ENCODE measurements around the gene TMEM222. TPM values are rescaled to one million over a fixed set of nuclear protein-coding genes. Genes with fewer than 3 reads are reported as not detected.
A peak's percentile ranks its signal among the peaks of the same experiment; 100 is the strongest.

Gene TMEM222
- total RNA-seq, 1 experiment from 2014 or later: 27.4 TPM

GRCh38 chr1:27292106-27292505, 29.9 kb upstream of the TMEM222 start:
- Histone ChIP-seq H3K4me2 (ENCODE audit: low read depth, low read length, poor library complexity, severe bottlenecking) (no peak overlapping the region), H3K4me3 (ENCODE audit: low read length) (no peak overlapping the region), H2AFZ (ENCODE audit: low read length) (no peak overlapping the region), H4K20me1 (ENCODE audit: insufficient read depth, low read depth, low read length) (no peaks in the 10 kb centered on the region), H3K9me3 (ENCODE audit: low read length) (no peaks in the 10 kb centered on the region), H3K9me2 (replicated peaks; ENCODE audit: insufficient read depth, low read length) (no peaks in the 10 kb centered on the region), H3K27ac (ENCODE audit: low read length) (no peak overlapping the region), H3K27me3 (ENCODE audit: low read length) (no peaks in the 10 kb centered on the region), H3K79me2 (ENCODE audit: low read length) (no peaks in the 10 kb centered on the region), H3K4me1 (ENCODE audit: low read length) (no peaks in the 10 kb centered on the region), H3K9ac (ENCODE audit: low read length) (no peak overlapping the region), H3K36me3 (ENCODE audit: insufficient read depth, low read length) (peaks cover 16% of the 10 kb centered on the region)
- no peak for DNase-seq

GRCh38 chr1:27293915-27294314, 28.0 kb upstream of the TMEM222 start:
- Histone ChIP-seq H3K36me3 (ENCODE audit: insufficient read depth, low read length) (peaks cover 23% of the 10 kb centered on the region), H3K9ac (ENCODE audit: low read length) (no peak overlapping the region), H3K9me2 (replicated peaks; ENCODE audit: insufficient read depth, low read length) (no peaks in the 10 kb centered on the region), H3K27ac (ENCODE audit: low read length) (no peak overlapping the region), H2AFZ (ENCODE audit: low read length) (no peak overlapping the region), H3K79me2 (ENCODE audit: low read length) (no peaks in the 10 kb centered on the region), H3K9me3 (ENCODE audit: low read length) (no peaks in the 10 kb centered on the region), H3K27me3 (ENCODE audit: low read length) (no peaks in the 10 kb centered on the region), H3K4me1 (ENCODE audit: low read length) (no peaks in the 10 kb centered on the region), H3K4me2 (ENCODE audit: low read depth, low read length, poor library complexity, severe bottlenecking) (no peak overlapping the region), H4K20me1 (ENCODE audit: insufficient read depth, low read depth, low read length) (no peaks in the 10 kb centered on the region), H3K4me3 (ENCODE audit: low read length) (no peak overlapping the region)
- no peak for DNase-seq

- Histone ChIP-seq H3K4me3 (ENCODE audit: low read length) (no peak overlapping the region), H3K36me3 (ENCODE audit: insufficient read depth, low read length) (peaks cover 23% of the 10 kb centered on the region), H3K9me2 (replicated peaks; ENCODE audit: insufficient read depth, low read length) (no peaks in the 10 kb centered on the region), H3K9ac (ENCODE audit: low read length) (no peak overlapping the region), H3K9me3 (ENCODE audit: low read length) (no peaks in the 10 kb centered on the region), H2AFZ (ENCODE audit: low read length) (no peak overlapping the region), H3K27ac (ENCODE audit: low read length) (no peak overlapping the region), H3K4me1 (ENCODE audit: low read length) (peaks cover 14% of the 10 kb centered on the region), H3K27me3 (ENCODE audit: low read length) (no peaks in the 10 kb centered on the region), H4K20me1 (ENCODE audit: insufficient read depth, low read depth, low read length) (no peaks in the 10 kb centered on the region), H3K79me2 (ENCODE audit: low read length) (no peaks in the 10 kb centered on the region), H3K4me2 (ENCODE audit: low read depth, low read length, poor library complexity, severe bottlenecking) (no peak overlapping the region)
- peak; percentile 82 for DNase-seq
Observed at GRCh38 chr1:27296773-27297291, 25.1 kb upstream of the TMEM222 start.

- no peaks in the 10 kb centered on the region for H3K79me2 ChIP-seq (ENCODE audit: low read length)
- H3K27me3 ChIP-seq (ENCODE audit: low read length): no peaks in the 10 kb centered on the region
- H4K20me1 ChIP-seq (ENCODE audit: insufficient read depth, low read depth, low read length): no peaks in the 10 kb centered on the region
- no peaks in the 10 kb centered on the region for H3K9me3 ChIP-seq (ENCODE audit: low read length)
- no peak overlapping the region for H3K27ac ChIP-seq (ENCODE audit: low read length)
- DNase-seq: no peak
- no peak overlapping the region for H3K4me3 ChIP-seq (ENCODE audit: low read length)
- no peak overlapping the region for H3K9ac ChIP-seq (ENCODE audit: low read length)
- H3K4me2 ChIP-seq (ENCODE audit: low read depth, low read length, poor library complexity, severe bottlenecking): no peak overlapping the region
- H2AFZ ChIP-seq (ENCODE audit: low read length): no peak overlapping the region
- no peaks in the 10 kb centered on the region for H3K9me2 ChIP-seq (replicated peaks; ENCODE audit: insufficient read depth, low read length)
- peaks cover 23% of the 10 kb centered on the region; the same call in 1 of the 2 replicates for H3K36me3 ChIP-seq (ENCODE audit: insufficient read depth, low read length)
- H3K4me1 ChIP-seq (ENCODE audit: low read length): peaks cover 14% of the 10 kb centered on the region
Observed at GRCh38 chr1:27297903-27298302, 24.1 kb upstream of the TMEM222 start.

GRCh38 chr1:27298632-27299384, 23.2 kb upstream of the TMEM222 start:
- H3K79me2 ChIP-seq (ENCODE audit: low read length): no peaks in the 10 kb centered on the region
- no peak overlapping the region for H3K4me2 ChIP-seq (ENCODE audit: low read depth, low read length, poor library complexity, severe bottlenecking)
- no peak overlapping the region for H3K9ac ChIP-seq (ENCODE audit: low read length)
- H3K4me3 ChIP-seq (ENCODE audit: low read length): no peak overlapping the region
- H3K9me2 ChIP-seq (replicated peaks; ENCODE audit: insufficient read depth, low read length): no peaks in the 10 kb centered on the region
- H3K36me3 ChIP-seq (ENCODE audit: insufficient read depth, low read length): peaks cover 23% of the 10 kb centered on the region; the same call in 1 of the 2 replicates
- peaks cover 14% of the 10 kb centered on the region for H3K4me1 ChIP-seq (ENCODE audit: low read length)
- no peak for DNase-seq
- H3K27ac ChIP-seq (ENCODE audit: low read length): no peak overlapping the region
- no peak overlapping the region for H2AFZ ChIP-seq (ENCODE audit: low read length)
- no peaks in the 10 kb centered on the region for H3K27me3 ChIP-seq (ENCODE audit: low read length)
- no peaks in the 10 kb centered on the region for H3K9me3 ChIP-seq (ENCODE audit: low read length)
- H4K20me1 ChIP-seq (ENCODE audit: insufficient read depth, low read depth, low read length): no peaks in the 10 kb centered on the region

GRCh38 chr1:27299385-27300271, 22.3 kb upstream of the TMEM222 start:
- peaks cover 14% of the 10 kb centered on the region for H3K4me1 ChIP-seq (ENCODE audit: low read length)
- H3K27ac ChIP-seq (ENCODE audit: low read length): no peak overlapping the region
- no peak overlapping the region for H3K4me3 ChIP-seq (ENCODE audit: low read length)
- H3K36me3 ChIP-seq (ENCODE audit: insufficient read depth, low read length): peaks cover 20% of the 10 kb centered on the region; the same call in 1 of the 2 replicates
- no peaks in the 10 kb centered on the region for H3K9me3 ChIP-seq (ENCODE audit: low read length)
- no peak overlapping the region for H2AFZ ChIP-seq (ENCODE audit: low read length)
- H4K20me1 ChIP-seq (ENCODE audit: insufficient read depth, low read depth, low read length): no peaks in the 10 kb centered on the region
- no peaks in the 10 kb centered on the region for H3K79me2 ChIP-seq (ENCODE audit: low read length)
- no peaks in the 10 kb centered on the region for H3K27me3 ChIP-seq (ENCODE audit: low read length)
- H3K4me2 ChIP-seq (ENCODE audit: low read depth, low read length, poor library complexity, severe bottlenecking): no peak overlapping the region
- DNase-seq: no peak
- peak overlapping the region; percentile 51; the same call in 1 of the 2 replicates for H3K9ac ChIP-seq (ENCODE audit: low read length)
- no peaks in the 10 kb centered on the region for H3K9me2 ChIP-seq (replicated peaks; ENCODE audit: insufficient read depth, low read length)

GRCh38 chr1:27300341-27301051, 21.5 kb upstream of the TMEM222 start:
- Histone ChIP-seq H3K4me3 (ENCODE audit: low read length) (no peak overlapping the region), H3K36me3 (ENCODE audit: insufficient read depth, low read length) (peaks cover 17% of the 10 kb centered on the region; the same call in 1 of the 2 replicates), H3K9me3 (ENCODE audit: low read length) (no peaks in the 10 kb centered on the region), H2AFZ (ENCODE audit: low read length) (no peak overlapping the region), H3K79me2 (ENCODE audit: low read length) (no peaks in the 10 kb centered on the region), H3K27ac (ENCODE audit: low read length) (peak overlapping the region; percentile 46), H3K4me2 (ENCODE audit: low read depth, low read length, poor library complexity, severe bottlenecking) (no peak overlapping the region), H3K4me1 (ENCODE audit: low read length) (peaks cover 14% of the 10 kb centered on the region), H3K9me2 (replicated peaks; ENCODE audit: insufficient read depth, low read length) (no peaks in the 10 kb centered on the region), H3K9ac (ENCODE audit: low read length) (peak overlapping the region; percentile 51), H3K27me3 (ENCODE audit: low read length) (no peaks in the 10 kb centered on the region), H4K20me1 (ENCODE audit: insufficient read depth, low read depth, low read length) (no peaks in the 10 kb centered on the region)
- peak; percentile 94 for DNase-seq
